HG02870 (cell line): ENCODE measurements around the gene TMCO2.
"Not testable (repeated sequence)": the region's sequence is repeated elsewhere in the genome, so short reads cannot be mapped to it uniquely, and the experiment has no call there.

ENCODE experiments used
- ATAC-seq: cut with Tn5 transposase; IDR thresholded peaks from one replicate; pipeline ENCODE4 v1.9.1; 2021; ENCODE audit warnings: mild to moderate bottlenecking, moderate library complexity; ENCODE audit not compliant: unreplicated experiment

The TMCO2 gene

GRCh38 chr1:40247655-40248054 lies at the start of gene TMCO2:
TSS of gene TMCO2 (plus strand) at chr1:40247937. CDS start at chr1:40247994, 57 bp downstream.
- no peak for ATAC-seq

DNA sequence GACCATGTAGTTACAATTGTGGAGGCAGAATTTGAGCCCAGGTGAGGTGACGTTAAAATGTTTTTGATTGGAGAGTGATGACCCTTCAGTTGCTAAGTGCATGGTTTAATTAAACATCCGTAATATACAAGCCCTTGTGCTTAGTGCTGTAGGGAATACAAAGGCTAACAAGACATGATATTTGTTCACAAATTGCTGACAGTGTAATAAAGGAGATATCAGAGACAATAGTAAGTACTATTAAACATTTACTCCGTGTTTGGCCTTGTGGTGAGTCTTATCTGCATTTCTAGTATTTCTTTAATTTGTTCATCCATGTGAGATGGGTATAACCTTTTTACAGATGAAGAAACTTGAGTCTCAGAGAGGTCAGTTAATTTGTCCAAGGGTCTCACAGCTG lies 48.6 kb upstream of the TMCO2 start:
- no peak for ATAC-seq

DNA sequence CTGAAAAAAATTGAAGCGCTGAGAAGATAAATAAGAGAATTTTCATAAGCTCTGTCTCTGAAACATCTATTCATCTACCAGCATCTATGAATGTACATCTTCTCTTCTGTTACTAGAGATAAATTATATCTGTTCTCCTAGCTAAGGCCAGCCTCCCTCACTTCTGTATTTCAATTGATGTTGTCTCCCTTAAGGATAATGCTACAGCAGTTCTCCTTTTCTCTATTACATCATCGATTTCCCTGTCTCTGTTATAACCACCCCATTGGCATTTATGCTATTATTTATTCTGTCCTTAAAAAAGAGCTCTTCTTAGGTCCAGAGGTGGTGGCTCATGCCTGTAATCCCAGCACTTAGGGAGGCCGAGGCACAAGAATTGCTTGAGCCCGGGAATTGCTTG lies 42.9 kb upstream of the TMCO2 start:
- no peak for ATAC-seq

GRCh38 chr1:40210511-40211204 lies 37.1 kb upstream of the TMCO2 start:
- ATAC-seq = no peak

DNA sequence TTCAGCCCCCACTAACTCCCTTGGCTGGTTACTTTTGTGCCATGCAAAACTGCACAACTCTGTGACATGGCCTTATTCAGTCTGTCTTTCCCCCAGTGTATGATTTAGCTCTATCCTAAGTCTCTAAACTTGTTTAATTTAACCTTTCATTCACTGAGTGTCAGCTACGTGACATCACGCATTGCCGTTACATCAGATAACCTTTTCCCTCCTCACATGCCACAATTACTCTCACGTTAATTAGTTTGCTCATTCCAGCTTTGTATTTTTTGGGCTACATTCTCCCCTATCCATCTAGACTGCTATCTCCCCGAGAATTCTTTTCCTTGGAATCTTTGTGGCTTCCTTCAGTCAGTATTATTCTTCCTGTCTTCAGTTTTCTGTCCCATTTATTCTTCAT lies 29.4 kb upstream of the TMCO2 start:
- ATAC-seq = no peak

GRCh38 chr1:40221471-40221905 lies 26.2 kb upstream of the TMCO2 start:
- not testable (repeated sequence) for ATAC-seq

DNA sequence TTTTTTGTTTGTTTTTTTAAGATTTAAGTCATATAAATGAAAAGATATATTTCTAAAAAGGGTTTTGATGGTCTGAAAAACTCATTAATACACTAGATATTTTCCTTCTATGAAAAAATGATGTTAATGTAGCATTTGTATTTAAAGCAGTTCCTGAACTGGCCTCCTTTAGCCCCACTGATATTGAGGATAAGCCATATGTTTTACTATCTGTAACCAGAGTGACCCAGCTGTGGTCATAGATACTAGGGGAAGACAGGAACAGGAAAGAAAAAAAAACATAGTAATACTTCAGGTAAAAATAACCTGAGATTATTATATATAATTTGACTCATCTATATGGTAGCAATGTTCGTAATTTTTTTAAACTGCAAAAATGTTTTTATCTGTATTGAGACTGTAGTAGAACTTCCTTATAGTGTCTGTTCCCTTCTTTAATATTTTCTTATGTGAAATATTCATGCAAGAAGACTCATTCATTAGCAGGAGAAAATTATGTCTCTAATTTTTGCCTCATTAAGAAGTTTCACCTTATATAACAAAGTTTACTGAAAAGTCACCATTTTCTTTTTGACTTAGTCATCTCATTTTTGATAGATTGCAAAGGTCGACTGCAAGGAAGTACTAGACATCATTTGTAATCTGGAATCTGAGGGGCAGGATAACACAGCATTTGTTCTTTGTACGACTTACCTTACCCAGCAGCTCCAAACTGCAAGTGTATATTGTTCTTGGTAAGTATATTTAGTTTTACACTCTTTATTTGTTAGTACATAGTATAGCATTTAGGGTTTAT lies 25.6 kb upstream of the TMCO2 start:
- ATAC-seq = no peak

DNA sequence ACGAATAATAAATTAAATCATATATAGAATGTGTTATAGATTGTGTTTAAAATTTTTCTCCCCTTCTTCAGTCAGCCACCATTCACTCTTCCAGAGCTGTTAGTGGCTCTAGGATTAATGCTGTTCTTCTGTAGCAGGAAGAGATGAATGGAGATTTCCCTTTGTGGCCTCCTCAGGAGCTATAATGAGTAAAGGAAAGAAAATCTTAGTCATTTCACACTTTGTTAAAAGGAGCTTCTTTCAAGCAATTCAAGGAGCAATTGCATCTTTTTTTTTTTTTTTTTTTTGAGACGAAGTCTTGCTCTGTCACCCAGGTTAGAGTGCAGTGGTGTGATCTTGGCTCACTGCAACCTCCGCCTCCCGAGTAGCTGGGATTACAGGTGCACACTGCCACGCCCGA lies 23.7 kb upstream of the TMCO2 start:
- ATAC-seq = peak; percentile 44

DNA sequence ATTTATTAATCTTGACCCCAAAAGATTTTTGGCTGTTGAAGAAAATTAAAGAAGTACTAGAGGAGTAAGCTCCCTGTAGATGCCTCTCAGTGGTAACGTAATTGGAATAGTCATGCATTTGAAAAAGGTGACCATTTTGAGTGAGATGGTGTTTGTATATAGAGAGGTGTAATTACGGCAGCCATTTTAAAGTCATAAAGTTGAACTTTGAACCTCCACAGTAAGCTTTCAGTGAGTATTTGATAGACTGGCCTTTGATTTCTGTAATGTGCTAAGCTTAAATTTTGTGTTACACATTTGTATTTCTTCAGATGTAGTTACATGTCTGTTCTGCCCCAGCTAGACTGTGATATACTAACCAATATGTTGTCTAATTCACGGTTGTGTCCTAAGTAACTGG lies 21.5 kb upstream of the TMCO2 start:
- ATAC-seq = no peak

- peak; percentile 94 for ATAC-seq
Measured at GRCh38 chr1:40232444-40232843, 15.3 kb upstream of the TMCO2 start.

DNA sequence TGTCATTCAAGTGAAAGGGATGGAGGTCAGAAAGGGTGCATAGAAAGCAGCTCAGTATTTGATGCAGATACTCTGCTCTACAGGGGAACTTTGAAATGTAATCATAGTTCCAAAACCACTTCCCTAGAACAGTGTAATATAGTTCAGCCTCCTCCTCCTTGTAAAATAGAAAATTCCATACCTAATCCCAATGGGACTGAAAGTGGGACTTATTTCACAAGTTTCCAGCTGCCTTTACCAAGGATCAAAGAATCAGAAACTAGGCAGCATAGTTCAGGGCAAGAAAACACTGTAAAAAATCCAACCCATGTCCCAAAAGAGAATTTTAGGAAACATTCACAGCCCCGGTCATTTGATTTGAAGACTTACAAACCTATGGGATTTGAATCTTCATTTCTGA lies 8.1 kb upstream of the TMCO2 start:
- no peak for ATAC-seq

DNA sequence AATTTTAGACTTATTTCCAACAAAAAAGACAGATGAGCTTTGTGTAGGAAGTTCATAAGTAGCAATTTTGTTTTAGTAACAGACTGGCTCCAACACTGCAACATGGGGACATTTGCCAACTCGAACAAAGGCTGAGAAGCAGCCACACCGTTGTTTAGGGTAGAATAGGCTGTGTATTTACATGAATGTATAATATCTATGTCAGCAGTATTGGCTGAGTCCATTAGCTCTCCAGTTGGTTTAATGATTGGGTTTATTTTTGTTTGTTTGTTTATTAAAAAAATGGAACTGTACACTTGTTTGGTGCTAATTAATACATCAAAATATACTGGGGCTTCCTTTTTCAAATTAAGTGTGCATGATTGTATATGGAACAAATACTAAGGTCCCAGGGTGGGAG lies 7.3 kb upstream of the TMCO2 start:
- no peak for ATAC-seq

DNA sequence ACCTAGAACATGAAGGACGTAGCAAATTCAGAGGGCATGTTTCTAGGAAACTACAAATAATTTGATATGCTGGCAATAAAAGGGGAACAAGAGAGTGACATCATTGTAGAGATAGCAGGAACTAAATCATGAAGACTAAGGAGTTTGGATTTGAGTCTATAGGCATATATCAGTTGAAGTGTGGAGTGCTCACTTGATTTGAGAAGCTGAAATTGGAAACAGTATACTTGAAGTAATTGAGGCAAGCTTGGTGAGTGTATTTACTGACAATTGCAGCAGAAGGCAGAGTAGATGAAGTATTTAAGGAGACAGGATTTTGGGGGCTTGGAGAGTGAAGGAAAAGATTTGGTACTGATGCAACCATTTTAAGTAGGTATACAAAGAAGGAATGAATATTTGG lies 6.4 kb upstream of the TMCO2 start:
- ATAC-seq = peak; percentile 16

DNA sequence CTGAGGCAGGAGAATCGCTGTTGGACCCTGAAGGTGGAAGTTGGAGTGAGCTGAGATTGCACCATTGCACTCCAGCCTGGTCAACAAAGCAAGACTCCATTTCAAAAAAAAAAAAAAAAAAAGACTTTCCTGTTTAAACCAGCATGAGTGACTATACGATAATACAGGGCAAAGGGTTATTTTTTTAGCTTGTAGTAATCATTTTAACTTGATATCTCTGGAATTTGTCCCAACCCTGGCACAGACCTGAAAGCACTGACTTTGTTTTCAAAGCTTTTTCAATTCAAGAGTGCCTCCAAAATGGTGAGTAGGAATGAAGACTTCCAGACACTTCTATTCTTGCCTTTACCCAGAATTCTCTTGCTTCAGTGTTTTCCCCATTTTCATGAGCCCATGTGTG lies 4.4 kb upstream of the TMCO2 start:
- ATAC-seq = no peak

- no peak for ATAC-seq
Measured at GRCh38 chr1:40244138-40244744, 3.5 kb upstream of the TMCO2 start.

DNA sequence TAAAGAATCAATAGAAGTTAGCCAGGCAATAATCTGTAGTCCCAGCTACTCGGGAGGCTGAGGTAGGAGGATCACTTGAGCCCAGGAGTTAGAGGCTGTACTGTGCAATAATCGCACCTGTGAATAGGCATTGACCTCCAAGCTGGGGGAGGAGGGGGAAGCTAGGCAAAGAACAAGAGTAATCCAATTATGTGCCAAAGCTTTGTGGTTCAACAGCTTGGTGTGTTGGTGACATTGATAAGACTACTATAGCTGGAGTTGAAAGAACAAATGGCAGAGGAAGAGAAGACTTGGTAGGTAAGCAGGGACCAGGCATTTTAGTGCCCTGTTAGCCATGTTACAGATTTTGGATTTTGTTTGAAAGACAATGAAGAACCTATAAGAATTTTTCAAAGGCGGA lies 2.1 kb upstream of the TMCO2 start:
- ATAC-seq = no peak

GRCh38 chr1:40248412-40248811 lies 675 bp downstream of the TMCO2 start:
- no peak for ATAC-seq

- no peak for ATAC-seq
Measured at GRCh38 chr1:40251456-40251855, 3.7 kb downstream of the TMCO2 start.

- ATAC-seq = no peak
Measured at GRCh38 chr1:40252601-40253000, 4.9 kb downstream of the TMCO2 start.

- ATAC-seq = no peak
Measured at GRCh38 chr1:40255231-40255630, 7.5 kb downstream of the TMCO2 start.

- no peak for ATAC-seq
Measured at GRCh38 chr1:40256401-40257084, 8.8 kb downstream of the TMCO2 start.
